Adipocyte (in vitro differentiated cells): ENCODE results near the gene ANAPC1.
"Not testable (repeated sequence)": the region's sequence is repeated elsewhere in the genome, so short reads cannot be mapped to it uniquely, and the experiment has no call there.

ENCODE experiments used
- DNase-seq: peaks from one replicate; pipeline ENCODE4 v3.0.0-alpha.2; 2015; ENCODE audit warnings: low read depth
- H3K27me3 ChIP-seq: replicated peaks from 2 replicates; pipeline ENCODE4 v1.7.0; 2013; ENCODE audit warnings: mild to moderate bottlenecking, low read length, moderate library complexity; ENCODE audit not compliant: control insufficient read depth, insufficient read depth
- H3K36me3 ChIP-seq: 2 replicates; pipeline ENCODE4 v1.7.0; 2013; ENCODE audit warnings: low read length, mild to moderate bottlenecking, moderate library complexity; ENCODE audit not compliant: control insufficient read depth, insufficient read depth, severe bottlenecking
- H3K4me1 ChIP-seq: 2 replicates; pipeline ENCODE4 v1.7.0; 2013; ENCODE audit warnings: mild to moderate bottlenecking, low read length, moderate library complexity; ENCODE audit not compliant: control insufficient read depth, insufficient read depth
- H3K4me3 ChIP-seq: 2 replicates; pipeline ENCODE4 v1.7.0; 2013; ENCODE audit warnings: mild to moderate bottlenecking, low read length, moderate library complexity
- H3K9ac ChIP-seq: 2 replicates; pipeline ENCODE4 v1.7.0; 2013; ENCODE audit warnings: mild to moderate bottlenecking, low read length, moderate library complexity
- H3K9me3 ChIP-seq: 2 replicates; pipeline ENCODE4 v1.7.0; 2013; ENCODE audit warnings: mild to moderate bottlenecking, low read length, moderate library complexity; ENCODE audit not compliant: control insufficient read depth

ANAPC1 gene

DNA sequence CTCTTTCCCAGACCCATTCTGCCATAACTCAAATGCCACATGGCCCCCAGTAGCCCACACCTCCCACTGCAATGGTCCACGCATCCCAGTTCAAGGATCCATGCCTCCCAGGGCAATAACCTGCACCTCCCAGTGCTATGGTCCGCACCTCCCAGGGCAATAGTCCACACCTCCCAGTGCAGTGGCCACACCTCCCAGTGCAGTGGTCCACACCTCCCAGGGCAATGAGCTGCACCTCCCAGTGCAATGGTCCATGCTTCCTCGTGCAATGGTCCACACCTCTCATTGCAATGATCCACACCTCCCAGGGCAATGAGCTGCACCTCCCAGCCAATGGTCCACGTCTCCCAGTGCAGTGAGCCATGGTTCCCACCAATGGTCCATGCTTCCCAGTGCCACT lies 135.6 kb downstream of the ANAPC1 start:
- H3K4me1 ChIP-seq, DNase-seq, H3K4me3 ChIP-seq, H3K27me3 ChIP-seq, H3K9ac ChIP-seq, H3K9me3 ChIP-seq, H3K36me3 ChIP-seq: not testable (repeated sequence)

DNA sequence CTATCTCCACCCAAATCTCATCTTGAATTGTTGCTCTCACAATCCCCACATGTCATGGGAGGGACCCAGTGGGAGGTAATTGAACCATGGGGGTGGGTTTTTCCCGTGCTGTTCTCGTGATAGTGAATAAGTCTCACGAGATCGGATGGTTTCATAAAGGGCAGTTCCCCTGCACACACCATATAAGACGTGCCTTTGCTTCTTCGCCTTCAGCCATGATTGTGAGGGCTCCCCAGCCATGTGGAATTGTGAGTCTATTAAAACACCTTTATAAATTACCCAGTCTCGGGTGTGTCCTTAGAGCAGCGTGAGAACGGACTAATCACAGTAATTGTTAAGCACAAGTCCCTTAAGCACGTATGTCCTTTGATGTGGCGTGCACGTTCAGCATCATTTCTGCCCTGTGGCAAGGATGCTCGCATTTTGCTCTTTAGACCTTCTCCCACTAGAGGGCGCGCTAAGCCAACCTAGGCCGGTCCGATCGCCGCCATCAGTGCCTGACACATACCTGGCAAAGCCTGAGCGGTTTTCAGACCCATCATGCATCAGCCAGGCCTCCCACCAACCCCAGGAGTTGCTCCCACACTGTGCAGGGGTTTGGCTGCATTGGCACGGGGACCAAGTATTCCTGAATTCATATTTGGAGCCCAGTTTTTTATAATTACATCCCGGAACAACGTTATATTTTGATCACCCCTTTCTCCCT lies 136.4 kb downstream of the ANAPC1 start:
- H3K36me3 ChIP-seq, H3K27me3 ChIP-seq, H3K9me3 ChIP-seq, H3K9ac ChIP-seq, H3K4me1 ChIP-seq, H3K4me3 ChIP-seq: not testable (repeated sequence)
- DNase-seq, result peak; percentile 5

DNA sequence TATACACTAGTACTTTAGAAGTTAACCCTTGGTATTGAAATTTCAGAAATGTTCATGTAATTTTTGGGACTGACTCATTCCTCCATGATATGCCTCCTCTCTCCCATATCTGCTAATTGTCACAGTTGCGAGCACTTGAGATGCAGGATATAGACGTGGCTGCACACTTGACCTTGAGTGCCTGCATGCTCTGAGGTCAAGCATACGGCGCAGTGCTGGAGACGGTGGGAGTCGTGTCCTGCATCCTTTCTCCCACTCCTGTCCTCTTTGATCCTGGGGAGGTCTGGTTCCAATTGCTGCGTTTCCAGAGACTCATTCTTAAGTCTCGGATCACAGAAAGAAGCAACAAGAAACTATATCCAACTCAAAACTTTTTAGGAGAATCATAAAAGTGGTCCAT lies 139.2 kb downstream of the ANAPC1 start:
- H3K4me3 ChIP-seq, H3K4me1 ChIP-seq, H3K27me3 ChIP-seq, H3K9me3 ChIP-seq, H3K9ac ChIP-seq, DNase-seq, H3K36me3 ChIP-seq: not testable (repeated sequence)

DNA sequence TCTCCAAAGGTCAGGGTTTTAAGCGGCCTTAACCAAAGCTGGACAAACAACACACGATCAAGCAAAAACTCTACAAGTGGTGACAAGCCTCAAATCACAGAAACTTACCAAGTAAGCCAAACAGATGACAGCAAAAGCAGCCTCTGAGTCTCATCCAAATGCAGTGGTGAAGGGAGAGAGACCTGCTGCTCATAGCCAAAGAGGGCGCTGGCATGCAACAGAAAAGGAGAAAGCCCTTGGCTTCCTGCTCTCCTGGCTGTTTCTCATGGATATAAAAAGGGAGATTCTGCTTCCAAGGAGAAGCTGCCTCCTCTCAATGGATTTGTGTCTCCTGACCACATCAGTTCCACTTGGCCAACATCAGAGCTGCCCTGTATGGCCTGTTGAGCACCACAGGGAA lies 142.5 kb downstream of the ANAPC1 start:
- not testable (repeated sequence) for H3K9me3 ChIP-seq, H3K27me3 ChIP-seq, H3K4me3 ChIP-seq, H3K4me1 ChIP-seq, H3K9ac ChIP-seq, H3K36me3 ChIP-seq, DNase-seq

DNA sequence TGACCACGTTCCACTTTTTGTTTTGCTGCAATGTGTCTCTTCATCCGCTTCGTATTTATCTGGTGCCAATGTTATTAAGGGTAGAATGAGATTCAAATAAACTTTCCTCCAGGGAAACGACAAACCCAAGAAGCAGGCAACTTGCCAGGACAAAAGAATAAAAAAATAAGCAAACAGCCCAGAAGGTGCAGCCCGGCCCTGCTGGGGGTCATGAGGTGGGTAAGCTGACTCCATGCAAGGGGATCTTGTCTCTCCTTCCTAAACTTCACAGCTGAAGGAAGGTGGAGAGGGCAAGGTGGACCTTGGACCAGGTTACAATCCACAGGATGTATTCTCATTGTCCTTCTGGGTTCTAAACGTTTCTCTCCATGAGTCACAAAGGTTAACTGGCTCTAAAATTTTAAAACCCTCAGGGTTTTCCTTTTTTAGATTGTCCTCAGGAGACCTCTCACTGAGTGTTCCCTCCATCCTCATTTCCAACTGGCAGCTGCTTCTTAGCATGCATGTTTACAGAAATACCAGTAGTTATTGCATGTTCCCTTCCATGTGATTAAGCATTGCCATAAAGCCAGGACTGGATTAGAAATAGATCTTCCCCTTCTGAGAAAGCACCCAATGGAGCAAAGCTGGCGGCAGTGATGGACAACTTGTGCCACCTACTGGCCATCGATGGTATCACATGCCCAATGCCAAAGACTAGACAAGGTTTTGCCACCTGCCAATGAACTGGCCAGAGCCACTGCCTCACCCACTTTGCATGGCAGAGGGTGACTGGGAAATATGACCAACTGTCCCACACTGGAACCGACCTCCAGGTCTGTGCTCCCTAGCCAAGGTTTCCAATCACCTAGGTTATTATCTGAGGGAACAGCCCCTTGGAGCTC lies 147.9 kb downstream of the ANAPC1 start:
- peak; percentile 76 for DNase-seq
- H3K4me3 ChIP-seq, result peak overlapping the region; percentile 33
- not testable (repeated sequence) for H3K9ac ChIP-seq, H3K9me3 ChIP-seq, H3K36me3 ChIP-seq, H3K4me1 ChIP-seq, H3K27me3 ChIP-seq

DNA sequence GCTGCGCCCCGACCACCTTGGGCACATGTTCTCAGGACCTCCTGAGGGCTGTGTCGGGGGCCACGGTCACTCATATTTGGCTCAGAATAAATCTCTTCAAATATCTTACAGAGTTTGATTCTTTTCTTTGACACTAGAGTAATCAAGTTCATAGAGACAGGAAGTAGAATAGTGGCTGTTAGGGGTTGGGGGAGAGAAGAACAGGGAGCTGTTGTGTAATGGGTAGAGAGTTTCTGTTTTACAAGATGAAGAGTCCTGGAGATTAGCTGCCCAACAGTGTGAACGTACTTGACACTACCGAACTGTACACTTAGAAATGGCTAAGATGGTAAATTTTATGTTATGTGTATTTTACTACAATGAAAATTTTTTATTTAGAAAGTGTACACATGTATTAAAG lies 148.6 kb downstream of the ANAPC1 start:
- H3K36me3 ChIP-seq, H3K9me3 ChIP-seq, H3K9ac ChIP-seq, H3K4me1 ChIP-seq, H3K27me3 ChIP-seq, DNase-seq: not testable (repeated sequence)
- H3K4me3 ChIP-seq, result peak overlapping the region; percentile 33

DNA sequence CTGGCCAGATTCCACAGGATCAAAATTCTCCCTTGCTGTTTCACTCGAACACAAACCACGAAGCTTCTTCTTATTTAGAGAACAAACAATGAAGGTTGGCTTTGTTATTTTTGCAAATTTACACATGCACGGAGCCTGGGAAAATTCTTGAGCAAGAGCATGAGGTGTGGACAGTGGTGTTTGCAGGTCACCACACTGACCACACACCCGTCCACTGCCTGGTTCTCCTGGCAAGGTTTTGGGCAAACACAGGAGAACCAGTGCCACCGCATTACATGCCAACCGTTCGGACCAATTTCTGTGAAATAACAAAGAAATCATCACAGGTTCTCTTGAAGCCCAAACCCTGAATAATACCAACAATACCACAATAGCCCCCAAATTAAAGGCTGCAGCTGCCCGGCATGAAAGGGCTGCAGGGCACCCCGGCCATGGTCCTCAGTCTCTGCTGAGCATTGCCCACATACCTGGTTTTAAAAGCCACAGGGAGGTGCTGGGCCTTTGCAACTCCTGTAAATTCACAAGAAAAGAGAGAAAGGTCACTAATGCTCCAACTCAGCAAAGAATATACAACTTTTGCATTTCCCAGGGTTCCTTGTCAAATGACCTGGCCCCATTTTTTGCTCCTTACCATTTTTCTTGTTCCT lies 154.1 kb downstream of the ANAPC1 start:
- H3K36me3 ChIP-seq, H3K4me1 ChIP-seq, DNase-seq, H3K27me3 ChIP-seq, H3K4me3 ChIP-seq, H3K9ac ChIP-seq, H3K9me3 ChIP-seq: not testable (repeated sequence)

DNA sequence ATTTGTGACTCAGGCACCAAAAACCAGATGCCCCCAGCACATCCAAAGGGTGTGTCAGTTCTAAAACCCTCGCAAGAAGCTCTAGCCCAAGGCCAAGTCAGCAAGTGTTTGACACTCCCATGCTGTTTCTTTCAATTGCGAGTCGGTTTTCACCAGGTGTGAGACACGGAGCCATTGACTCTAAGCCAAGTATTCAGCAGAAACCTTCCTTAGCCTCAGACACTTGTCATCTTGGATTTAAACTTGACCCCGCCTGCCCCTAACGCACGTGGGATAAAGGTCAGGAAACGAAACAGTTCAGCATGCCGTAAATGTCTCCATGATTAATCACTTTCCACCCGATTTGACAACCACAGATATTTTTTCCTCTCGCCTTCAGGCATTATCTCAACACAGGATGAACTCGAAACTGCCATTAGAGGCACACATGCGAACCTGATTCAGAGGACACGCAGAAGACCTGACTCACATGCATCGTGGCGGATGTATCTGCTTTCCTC lies 156.3 kb downstream of the ANAPC1 start:
- not testable (repeated sequence) for DNase-seq, H3K9me3 ChIP-seq, H3K9ac ChIP-seq, H3K36me3 ChIP-seq, H3K4me1 ChIP-seq, H3K27me3 ChIP-seq, H3K4me3 ChIP-seq

DNA sequence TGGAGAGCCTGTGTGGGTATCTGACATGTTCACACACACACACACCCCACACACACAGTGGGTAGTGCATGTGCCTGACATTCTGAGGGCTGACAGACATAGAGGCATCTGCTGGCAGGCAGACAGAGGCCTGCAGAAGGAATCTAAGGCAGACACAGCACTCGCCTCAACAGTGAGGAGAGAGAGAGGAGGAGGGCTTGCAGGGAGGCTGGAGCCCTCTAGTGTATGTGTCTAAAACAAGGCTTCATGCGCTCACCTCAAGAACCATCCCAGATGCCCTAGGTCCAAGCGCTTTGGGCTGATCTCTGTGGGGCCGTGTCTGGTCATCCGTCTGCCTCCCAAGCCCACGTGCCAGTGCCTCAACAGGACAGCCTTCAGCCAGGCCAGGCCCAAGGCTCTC lies 158.3 kb downstream of the ANAPC1 start:
- not testable (repeated sequence) for DNase-seq, H3K27me3 ChIP-seq, H3K4me3 ChIP-seq, H3K4me1 ChIP-seq, H3K9me3 ChIP-seq, H3K36me3 ChIP-seq, H3K9ac ChIP-seq

DNA sequence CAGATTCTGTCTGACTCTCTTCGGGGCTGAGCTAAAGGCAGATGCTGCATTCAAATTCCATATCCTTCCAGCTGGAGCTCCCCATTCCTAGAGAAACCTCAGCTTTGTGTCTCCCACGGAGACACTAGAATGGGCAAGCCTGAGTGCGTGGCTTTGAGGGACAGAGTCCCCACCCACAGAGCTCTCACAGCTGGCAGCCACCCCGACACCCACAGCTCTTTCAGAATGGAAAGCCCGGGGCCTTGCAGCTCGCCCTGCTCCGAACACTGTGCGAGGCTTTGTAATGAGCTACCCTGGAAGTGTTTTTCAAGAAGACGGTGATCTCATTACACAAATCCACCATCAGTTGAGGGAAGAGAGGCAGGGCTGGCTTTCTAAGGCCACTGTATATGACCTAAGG lies 164.4 kb downstream of the ANAPC1 start:
- not testable (repeated sequence) for DNase-seq, H3K36me3 ChIP-seq, H3K4me3 ChIP-seq, H3K4me1 ChIP-seq, H3K9me3 ChIP-seq, H3K27me3 ChIP-seq, H3K9ac ChIP-seq
